ENCODE results near the gene ELAVL3.
A peak's percentile ranks its signal among the peaks of the same experiment; 100 is the strongest.
"Not testable (repeated sequence)": the region's sequence is repeated elsewhere in the genome, so short reads cannot be mapped to it uniquely, and the experiment has no call there.

ELAVL3 gene

DNA sequence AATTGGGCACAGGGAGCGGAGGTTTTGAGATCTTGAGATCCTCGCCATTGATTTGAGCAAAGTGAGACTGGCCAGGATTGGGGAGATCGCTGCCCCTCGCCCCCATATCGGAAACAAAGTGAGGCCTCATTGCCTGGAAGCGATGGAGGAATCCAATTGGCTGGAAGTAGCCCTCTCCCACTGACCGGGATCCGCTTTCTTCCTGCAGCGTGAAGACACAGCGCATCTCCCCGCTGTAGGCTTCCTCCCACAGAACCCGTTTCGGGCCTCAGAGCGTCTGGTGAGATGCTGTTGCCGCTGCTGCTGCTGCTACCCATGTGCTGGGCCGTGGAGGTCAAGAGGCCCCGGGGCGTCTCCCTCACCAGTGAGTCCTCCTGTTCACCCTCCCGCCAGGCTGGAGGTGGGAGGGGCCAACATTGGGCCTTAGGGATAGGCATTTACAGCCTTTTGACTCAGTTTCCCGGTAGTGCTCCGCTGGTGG lies 45.0 kb downstream of the ELAVL3 start:
- DNase-seq (ENCODE audit: low spot score) = no peak

DNA sequence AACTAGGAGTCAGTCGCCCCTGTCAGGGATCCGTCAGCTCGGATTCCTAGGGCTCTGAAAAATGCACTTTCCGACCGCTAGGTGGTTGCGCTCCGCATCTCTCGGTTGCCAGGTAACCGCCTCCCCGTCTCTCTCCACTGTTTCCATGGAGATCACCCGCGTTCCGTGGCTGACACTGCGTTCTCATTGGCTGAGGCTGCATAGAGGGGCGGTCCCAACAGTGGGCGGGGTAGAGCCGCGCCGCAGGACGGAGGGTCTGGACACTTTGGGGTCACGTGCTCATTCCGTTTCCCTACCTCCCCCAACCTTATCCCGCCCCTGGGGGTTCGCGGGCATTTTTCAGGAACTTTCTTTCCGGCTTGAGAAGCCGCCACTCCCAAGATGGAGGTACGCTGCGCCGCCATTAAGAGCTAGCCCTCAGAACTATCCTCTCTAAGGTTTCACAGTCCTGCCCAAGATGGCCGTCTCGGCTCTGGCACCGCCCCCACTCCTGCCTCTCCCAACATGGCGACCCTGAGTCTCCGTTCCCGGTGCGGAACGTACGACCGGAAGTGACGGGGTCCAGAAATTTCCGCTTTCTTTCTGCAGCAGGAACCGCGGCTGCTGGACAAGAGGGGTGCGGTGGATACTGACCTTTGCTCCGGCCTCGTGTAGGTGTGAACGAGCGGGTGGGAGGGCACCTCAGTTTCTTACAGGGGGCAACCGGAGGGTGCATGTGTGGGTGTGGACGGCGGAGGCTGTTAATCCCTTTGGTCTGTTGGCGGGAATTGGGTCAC lies 45.6 kb downstream of the ELAVL3 start, which contains the start of the genes ODAD3 and PRKCSH:
Gene ODAD3 (minus strand): TSS at position 65 of the 776 bp plus-strand sequence. CDS start 105 bp downstream, outside the sequence.
Gene PRKCSH (plus strand): TSS at position 579 of the 776 bp plus-strand sequence. CDS start 483 bp downstream, outside the sequence.
- DNase-seq (ENCODE audit: low spot score) = peak; percentile 100

- DNase-seq (ENCODE audit: low spot score) = no peak
Measured at GRCh38 chr19:11434703-11435056, 46.2 kb downstream of the ELAVL3 start.

GRCh38 chr19:11433526-11433925 lies 47.3 kb downstream of the ELAVL3 start:
- not testable (repeated sequence) for DNase-seq (ENCODE audit: low spot score)

DNA sequence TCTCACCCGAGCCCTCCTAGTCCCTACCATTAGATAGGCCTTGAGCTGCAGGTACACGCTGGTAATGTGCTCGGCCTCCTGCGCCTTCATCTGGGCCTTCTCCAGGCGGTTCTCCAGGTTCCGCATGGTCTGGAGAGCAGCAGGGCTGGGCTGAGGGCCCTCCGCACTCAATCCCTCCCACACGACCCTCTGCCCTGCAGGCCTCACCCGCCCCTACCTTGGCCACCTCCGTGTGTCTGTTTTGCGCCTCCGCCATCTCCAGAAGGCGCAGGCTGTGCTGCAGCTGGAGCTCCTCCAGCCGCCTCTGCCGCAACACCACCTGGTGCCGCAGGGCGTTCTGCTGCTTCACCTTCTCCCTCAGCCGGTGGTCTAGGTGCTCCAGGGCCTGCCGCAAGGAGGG lies 54.2 kb downstream of the ELAVL3 start:
- no peak for DNase-seq (ENCODE audit: low spot score)

- DNase-seq (ENCODE audit: low spot score) = no peak
Measured at GRCh38 chr19:11425719-11426457, 55.0 kb downstream of the ELAVL3 start.

DNA sequence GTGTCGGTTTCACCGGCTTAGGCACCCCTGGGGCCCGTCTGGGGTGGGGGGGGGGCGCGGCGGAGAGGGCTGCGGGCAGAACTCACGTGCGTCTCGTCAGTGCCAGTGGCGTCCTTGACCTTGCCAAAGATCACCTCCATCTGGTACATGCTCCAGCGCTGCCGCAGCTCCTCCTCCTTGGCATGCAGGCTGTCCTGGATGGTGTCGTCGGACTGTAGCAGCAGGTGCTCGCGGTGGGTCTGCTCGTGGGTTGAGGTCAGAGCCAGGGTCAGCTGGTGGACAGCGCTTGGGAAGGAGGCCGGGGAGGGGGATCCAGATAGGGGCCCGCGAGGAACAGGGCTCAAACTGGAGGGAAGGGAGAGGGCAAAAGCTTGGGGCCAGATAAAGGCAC lies 57.1 kb downstream of the ELAVL3 start:
- no peak for DNase-seq (ENCODE audit: low spot score)

DNA sequence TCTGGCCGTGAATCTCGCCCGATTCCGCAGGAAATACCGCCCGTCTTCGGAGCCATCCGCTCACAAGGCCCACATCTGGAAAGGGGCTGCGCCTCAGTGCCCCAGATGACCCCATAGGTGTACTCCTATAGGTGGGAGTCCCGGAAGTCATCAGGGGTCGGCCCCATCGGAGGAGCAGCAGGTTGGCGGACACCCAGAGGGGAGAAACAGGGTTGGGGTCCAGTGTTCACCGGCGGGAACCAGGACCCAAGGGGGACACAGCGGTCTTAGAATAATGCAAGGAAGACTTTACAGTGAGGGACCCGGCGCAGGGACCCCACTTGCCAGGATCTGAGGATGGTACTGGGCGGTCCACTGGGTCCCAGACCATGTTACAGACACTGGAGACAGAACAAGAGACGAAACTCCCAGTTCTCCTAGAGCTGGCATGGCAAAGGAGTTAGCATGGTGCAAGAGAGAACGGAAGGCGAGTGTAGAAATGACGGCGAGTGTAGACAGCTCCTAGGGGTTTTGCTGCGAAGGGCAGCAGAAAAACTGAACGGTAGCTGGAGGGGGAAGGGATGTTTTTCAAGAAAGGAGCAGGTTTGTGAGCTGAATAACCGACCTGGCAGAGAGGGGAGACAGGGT lies 57.6 kb downstream of the ELAVL3 start:
- DNase-seq (ENCODE audit: low spot score) = no peak

DNA sequence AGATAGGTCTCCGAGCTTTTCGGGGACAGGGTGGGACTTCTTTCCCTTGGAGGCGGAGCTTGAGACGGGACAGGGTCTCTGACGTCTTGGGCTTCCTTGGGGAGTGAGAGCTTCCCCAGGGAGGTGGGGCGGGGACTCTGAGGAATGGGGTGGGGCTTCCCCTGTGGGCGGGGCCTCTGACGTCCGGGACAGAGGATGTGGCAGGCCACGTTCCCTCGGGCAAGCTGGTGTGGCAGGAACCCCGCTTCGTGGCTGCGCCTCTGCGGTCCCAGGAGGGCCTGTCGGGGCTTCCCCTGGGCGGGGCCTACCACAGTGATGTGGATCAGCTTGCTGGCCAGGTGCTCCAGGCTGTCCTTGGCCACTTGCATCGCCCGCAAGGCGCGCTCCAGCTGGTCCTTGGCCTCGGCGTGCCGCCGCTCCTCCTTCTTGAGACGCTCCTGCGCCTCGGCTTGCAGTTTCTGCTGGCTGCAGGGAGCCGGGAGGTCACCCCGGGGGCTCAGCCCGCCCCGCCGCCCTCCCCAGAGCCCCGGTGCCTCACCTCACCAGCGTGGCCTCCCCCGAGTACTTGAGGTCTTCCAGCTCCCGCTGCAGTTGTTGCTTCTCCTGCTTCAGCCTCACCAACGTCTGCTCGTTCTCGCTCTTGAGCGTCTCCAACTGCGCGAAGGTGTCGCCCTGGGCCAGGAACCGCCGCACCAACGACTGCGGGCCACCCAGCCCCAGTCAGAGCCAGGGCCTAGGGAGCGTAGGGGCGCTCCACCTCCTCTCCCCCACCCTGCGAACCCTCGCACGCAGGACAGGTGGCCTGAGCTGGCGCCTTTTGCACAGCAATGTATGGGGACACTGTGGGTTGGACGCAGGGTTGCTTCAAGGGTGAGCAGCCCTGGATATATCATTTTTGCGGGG lies 58.4 kb downstream of the ELAVL3 start:
- DNase-seq (ENCODE audit: low spot score) = peak; percentile 25

GRCh38 chr19:11421371-11422098 lies 59.3 kb downstream of the ELAVL3 start:
- DNase-seq (ENCODE audit: low spot score) = no peak

DNA sequence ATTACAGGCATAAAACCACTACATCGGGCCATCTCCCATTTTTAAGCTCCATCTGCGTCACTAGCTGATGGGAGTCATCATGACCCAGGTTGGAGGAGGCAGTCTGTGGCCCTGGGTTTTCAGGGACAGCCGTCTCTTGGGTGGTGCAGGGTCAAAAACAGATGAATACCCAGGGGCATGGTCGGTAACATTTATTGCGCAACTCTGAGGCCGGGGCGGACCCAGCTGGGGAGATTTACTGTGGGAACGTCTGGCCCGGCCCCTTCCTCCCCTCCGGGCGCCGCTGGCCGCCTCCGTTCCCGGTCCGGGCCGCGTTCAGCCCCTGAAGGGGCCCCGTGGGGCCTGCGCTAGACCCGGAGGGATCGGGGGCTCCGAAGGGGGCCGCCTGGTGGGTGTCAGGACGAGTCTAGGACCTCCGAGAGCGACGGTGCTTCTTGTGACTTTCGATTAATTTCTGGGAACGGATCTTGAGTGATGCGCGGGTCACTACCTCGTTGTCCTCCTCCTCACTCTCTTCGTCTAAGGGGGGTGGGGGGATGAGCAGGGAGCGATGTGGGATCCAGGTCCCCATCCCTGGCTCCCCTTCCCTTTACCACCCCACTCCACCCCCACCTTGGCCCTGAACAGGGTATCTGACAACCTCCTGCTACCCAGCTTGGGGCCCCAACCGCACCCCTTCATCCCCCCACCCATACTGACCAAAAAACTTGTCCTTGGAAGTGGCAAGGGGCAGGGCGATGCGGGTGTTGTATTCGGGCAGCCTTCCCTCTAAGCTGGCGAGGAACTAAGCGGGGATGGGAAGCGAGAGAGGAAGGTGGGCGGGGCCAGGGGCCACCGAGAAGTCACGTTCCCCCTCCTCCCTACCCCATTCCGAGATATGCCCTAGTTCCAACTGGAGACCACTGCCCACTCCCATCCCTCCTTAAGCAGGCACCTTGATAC lies 60.1 kb downstream of the ELAVL3 start:
- DNase-seq (ENCODE audit: low spot score) = no peak

GRCh38 chr19:11418549-11419506 lies 62.0 kb downstream of the ELAVL3 start, which contains the start of gene RGL3:
Gene RGL3, minus strand, starts transcription at chr19:11419314. Its CDS starts 36 bp downstream, at chr19:11419278.
- no peak for DNase-seq (ENCODE audit: low spot score)

GRCh38 chr19:11418094-11418548 lies 62.7 kb downstream of the ELAVL3 start:
- no peak for DNase-seq (ENCODE audit: low spot score)

DNA sequence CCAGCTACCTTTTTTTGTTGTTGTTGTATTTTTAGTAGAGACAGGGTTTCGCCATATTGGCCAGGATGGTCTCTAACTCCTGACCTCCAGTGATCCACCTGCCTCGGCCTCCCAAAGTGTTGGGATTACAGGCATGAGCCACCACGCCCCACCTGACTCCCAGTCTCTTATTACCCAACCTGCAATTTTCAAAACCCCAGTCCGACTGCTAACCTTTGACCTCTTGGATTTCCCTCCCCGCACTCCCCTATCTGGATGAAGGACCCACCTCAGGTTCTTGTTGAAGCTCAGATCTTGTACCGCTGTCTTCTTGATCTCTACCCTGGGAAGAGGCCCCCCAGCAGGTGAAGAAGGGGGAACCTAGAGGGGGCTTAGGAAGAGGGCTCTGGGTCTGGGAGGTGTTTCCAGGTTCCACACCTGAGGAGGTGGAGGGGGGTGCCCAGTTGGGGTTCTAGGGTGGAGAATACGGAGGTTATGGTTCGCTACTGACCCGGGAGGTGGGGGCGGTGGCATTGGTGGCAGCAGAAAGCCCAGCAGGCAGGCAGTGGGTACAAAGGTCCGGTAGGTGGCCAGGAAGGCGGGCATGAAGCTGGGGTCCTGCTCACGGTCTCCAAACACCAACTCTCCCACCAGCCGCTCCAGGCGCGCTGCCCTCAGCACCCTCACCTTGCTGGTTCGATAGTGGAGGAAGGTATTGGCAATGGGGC lies 64.3 kb downstream of the ELAVL3 start:
- no peak for DNase-seq (ENCODE audit: low spot score)

DNA sequence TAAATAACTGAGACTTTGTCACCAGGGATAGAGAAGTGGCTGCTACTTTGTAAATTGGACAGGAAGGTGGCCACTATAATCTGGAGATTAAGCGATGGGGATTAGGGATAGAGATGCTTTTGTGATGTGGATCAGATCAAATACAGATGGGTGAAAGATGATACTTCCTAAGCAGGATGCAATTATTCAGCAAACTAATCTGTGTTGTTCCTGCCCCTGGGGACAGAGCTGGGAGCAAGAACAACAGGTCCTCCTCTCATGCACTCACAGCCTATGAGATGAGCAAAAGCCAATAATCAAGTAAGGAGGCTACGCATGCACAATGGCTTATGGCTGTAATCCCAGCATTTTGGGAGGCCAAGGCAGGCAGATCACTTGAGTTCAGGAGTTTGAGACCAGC lies 66.3 kb downstream of the ELAVL3 start:
- DNase-seq (ENCODE audit: low spot score) = no peak

DNA sequence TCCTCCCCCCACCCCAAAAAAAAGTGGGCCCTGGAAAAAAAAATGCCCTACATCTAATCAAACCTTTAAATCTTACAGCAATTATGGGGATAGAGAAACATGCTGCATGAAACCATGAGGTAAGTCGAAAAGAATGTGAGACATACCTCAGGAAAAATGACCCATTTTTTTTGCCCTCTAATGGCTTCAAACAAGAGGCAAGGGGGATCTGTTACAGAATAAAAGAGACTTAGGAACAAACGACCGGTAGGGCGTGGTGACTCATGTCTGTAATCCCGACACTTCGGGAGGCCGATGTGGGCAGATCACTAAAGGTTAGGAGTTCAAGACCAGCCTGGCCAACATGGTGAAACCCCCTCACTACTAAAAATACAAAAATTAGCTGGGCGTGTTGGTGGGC lies 70.2 kb downstream of the ELAVL3 start:
- no peak for DNase-seq (ENCODE audit: low spot score)

- no peak for DNase-seq (ENCODE audit: low spot score)
Measured at GRCh38 chr19:11408591-11408990, 72.3 kb downstream of the ELAVL3 start.

Data from pons (tissue), 1 donor.